NCI-H69 (cell line): ENCODE results near the gene MGAT4A.
"Not testable (repeated sequence)": the region's sequence is repeated elsewhere in the genome, so short reads cannot be mapped to it uniquely, and the experiment has no call there.

Experiments
- DNase-seq: peaks from one replicate; lab custom pipeline; 2025; lab: John Stamatoyannopoulos, UW

Gene MGAT4A

GRCh38 chr2:98730053-98730706, 752 bp downstream of the MGAT4A start:
- DNase-seq, result peak; percentile 80

DNA sequence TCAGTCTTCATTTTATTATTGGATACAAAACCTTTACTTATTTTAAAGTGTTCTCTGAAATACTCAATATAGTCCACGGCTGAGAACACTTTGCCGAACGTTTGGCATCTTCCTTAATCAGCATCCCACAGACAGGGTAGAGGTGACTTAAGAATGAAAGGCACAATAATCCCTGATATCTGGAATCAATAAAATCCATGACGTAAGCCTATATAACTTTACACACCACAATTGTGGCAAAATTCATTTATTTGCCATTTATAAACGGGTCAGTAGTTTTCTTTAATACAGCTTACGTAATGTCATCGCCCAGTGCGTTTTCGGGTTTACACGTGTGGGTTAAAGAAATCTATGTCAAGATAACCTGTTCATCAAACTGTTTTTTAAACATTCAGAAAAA, 1.3 kb downstream of the MGAT4A start:
- DNase-seq, result peak; percentile 43

GRCh38 chr2:98728088-98728718, 2.7 kb downstream of the MGAT4A start:
- not testable (repeated sequence) for DNase-seq

DNA sequence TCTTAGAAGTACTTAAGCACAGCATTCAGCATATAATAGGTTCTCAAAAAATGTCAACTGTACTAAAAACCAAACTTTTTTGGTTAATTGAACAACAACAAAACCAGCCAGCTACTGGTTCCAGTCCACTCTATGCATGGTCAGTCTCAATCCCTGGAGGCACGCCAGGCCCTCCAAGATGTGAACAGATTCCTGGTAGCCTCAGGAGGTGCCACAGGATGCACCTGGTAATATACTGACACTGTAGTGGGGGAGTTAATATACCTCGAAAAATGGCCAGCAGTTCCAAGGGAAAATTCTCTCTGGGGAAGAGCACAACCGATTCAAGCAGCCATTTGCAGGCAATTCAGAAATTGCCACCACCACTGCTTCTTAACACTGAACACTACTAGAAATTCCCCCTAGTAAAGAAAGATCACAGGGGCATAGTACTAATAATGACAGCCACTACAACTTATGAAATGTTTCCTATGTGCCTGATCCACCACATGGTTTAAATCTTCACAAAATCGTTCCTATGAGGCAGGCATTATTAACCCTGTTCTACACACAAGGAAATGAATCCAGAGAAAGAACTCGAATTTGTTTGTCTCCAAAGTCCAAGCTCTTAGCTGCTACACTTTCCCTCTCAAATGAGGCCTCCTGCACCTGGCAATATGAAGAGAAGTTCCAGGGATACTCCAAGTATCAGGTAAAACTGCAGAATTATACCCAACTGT, 3.4 kb downstream of the MGAT4A start:
- DNase-seq, result peak; percentile 65

DNA sequence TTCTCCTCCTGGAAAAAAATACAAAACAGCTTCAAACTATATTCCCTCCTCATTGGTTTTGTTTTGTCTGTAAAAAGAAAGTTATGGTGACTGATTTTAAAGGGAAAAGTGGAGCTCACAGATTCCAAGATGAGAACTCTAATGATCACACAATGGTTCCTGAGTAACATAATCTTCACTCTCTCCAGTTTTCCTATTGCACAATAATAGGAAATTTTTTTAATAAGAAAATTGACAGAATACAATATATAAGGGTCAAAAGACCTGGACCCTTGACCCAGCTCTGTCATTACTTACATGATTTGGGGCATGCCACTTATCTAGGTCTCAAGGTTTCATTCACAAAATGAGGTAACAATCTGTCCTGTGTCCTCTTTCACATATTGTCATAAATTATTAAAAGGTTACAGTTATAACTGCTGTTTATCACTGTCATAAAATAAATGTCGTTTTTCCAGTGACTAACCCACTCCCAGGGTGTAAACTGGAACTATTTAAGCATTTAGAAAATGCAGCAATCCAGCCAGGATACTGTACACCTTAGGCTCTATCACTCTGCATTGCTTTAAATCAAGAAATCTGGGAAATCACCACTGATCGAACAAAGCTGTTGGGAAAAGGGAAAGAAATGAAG, 4.1 kb downstream of the MGAT4A start:
- no peak for DNase-seq

- peak; percentile 11 for DNase-seq
Observed at GRCh38 chr2:98726205-98726604, 4.7 kb downstream of the MGAT4A start.

GRCh38 chr2:98720286-98720685, 10.6 kb downstream of the MGAT4A start:
- DNase-seq, result no peak

- no peak for DNase-seq
Observed at GRCh38 chr2:98717621-98718020, 13.3 kb downstream of the MGAT4A start.

- no peak for DNase-seq
Observed at GRCh38 chr2:98716786-98717185, 14.1 kb downstream of the MGAT4A start.

DNA sequence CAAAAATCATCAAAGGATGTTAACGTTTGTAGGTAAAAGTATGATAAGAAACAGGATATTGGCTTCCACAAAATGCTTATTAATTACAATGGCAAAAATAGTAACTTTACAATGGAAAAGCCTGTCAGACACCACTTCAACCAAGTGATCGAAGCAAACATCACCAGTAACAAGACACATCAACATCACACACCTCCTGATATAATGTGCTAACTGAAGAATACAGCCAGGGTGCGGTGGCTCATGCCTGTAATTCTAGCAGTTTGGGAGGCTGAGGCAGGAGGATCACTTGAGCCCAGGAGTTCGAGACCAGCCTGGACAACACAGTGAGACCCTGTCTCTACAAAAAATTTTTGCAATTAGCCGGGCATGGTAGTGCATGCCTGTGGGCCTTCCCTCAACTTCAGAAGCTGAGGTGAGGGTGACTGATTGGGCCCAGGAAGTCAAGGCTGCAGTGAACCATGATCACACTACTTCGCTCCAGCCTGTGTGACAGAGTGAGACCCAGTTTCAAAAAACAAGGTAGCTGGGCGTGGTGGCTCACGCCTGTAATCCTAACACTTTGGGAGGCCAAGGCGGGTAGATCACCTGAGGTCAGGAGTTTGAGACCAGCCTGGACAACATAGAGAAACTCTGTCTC, 15.0 kb downstream of the MGAT4A start:
- no peak for DNase-seq

DNA sequence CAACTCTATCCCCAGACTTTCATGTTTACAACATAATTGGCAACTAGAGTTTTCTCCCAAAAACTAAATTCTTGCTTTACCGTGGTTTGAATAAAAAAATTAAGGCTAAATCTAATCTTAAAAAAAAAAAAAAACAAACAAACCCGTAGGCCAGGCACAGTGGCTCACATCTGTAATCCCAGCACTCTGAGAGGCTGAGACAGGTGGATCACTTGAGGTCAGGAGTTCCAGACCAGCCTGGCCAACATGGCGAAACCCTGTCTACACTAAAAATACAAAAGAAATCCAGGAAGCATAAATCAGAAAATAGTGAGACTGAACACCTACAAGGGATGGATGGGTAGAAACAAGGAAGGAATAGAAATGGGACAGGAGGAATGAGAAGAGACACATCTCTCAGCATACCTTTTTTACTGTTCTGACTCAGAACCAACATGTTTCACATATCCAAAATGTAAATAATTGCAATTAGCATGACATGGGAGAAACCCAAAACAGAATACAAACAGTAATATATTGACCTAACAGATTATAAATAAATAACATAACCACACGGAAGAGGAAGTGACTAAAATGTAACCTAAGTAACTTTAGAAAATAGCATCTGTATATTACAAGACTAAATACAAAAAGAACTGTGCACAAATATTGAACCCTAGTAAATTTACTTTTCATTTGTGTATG, 17.5 kb downstream of the MGAT4A start:
- DNase-seq, result no peak

- no peak for DNase-seq
Observed at GRCh38 chr2:98712145-98712544, 18.8 kb downstream of the MGAT4A start.

DNA sequence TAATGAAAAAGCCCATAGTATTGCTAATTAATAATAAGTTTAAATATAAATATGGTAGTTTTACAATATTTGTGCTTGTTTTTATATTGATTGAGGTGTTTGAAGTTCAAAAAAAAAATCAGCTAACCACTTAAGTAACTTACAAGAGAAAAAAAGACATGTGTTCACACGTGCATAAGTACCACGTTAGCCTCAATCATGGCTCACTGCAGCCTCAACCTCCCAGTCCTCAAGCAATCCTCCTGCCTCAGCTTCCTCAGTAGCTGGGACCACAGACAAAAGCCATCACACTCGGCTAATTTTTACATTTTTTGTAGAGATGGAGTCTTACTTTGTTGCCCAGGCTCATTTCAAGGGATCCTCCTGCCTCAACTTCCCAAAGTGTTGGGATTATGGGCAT, 19.4 kb downstream of the MGAT4A start:
- DNase-seq, result no peak

- no peak for DNase-seq
Observed at GRCh38 chr2:98710734-98711133, 20.2 kb downstream of the MGAT4A start.

DNA sequence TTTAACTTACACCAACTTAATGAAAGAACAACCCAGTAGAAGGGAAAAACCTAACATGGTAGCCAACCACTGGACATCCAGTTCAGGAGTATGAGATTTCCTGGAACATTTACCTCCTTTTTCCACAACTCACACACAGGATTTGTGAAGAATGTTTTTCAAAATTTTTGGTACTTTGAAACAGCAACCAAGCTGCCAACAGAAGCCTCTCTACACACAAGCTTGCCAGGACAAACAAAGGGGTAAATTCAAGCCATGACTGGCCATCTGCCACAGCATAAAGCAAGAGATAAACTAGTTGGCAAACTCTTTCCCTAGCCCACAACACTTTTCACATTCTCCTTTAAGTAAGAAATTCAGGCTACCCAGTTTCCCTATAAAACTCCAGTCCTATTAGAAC, 21.4 kb downstream of the MGAT4A start:
- DNase-seq, result peak; percentile 49

DNA sequence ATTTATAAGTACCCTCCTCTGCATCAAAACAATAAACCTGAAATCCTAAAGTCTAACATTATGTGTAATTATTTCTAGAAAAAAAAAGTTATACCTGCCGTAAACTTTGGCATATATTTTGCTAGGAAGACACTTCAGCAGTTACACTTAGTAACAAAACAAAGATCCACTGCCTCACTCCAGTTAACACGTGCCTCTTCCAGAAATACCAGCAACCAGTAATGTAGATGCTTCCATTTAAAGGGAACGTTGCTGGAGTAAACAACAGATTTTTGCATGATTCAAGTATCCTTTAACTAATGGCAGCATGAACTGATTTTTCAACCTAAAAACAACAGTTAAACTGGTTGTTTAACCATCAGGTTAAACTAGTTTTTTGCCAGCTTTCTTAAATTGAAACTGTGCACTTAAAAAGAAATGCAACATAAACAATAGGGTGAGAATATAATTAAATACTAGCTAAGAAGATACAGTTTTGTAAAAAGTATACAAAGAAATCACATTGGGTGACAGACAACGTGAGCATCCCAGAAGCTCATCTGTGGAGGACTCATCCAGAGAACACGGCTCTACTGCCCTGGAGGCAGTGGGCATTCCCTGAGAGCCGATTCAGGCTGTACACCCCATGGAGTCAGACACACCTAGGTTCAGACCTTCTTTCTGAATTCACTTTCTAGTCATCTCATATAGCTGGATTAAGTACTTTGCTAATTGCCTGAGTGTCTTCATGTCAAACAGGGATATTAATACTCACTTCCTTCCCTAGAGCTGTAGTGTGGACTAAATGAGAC, 22.3 kb downstream of the MGAT4A start:
- DNase-seq, result peak; percentile 69

DNA sequence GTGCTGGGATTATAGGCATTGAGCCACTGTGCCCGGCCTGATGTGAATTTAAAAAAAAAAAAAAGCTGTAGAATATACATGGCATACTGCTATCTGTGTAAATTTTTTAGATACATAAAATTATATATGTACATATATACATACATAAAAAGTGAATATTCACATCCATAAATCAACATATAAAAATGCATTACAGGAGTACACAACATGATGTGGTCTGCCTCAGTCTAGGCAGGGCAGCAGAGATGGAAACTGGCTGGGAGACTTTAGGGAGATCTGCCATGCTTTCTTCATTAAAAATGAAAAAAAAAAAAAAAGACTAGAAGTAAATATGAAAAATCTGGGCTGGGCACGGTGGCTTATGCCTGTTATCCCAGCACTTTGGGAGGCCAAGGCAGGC, 24.3 kb downstream of the MGAT4A start:
- no peak for DNase-seq

GRCh38 chr2:98705333-98705617, 25.7 kb downstream of the MGAT4A start:
- no peak for DNase-seq

DNA sequence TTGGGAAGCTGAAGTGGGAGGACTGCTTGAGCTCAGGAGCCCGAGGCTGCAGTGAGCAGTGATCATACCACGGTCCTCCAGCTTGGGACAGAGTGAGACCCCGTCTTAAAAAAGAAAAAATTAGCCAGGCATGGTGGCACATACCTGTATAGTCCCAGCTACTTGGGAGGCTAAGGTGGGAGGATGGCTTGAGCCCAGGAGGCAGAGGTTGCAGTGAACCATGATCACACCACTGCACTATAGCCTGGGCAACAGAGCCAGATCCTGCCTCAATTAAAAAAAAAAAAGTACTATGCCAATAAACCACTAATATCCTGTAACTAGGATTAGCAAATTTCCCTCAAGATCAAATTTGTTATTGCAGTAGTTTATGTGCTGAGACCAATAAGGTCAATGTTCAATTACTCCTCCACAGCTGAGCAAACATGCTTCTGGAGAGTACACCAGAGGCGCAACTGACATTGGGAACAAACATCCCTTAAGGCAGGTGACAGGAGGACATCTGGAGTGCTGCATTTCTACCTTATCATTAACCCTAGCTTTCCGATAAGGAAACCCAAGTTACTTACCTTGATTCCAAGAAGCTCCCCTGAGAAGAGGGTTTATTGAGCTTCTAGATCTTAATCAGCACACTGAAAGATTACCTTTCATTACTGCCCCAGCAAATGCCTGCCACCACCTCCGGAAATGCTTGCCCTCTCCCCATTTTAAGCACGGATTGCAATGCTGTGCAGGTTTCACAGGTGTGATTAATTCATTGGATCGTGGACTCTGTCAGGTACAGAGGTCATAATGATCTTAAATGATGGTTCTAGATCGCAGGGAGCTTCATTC, 26.2 kb downstream of the MGAT4A start:
- DNase-seq, result peak; percentile 85

- DNase-seq, result no peak
Observed at GRCh38 chr2:98703738-98704137, 27.2 kb downstream of the MGAT4A start.
